ENCODE data around the gene SOCS3.
"Not testable (repeated sequence)": the region's sequence is repeated elsewhere in the genome, so short reads cannot be mapped to it uniquely, and the experiment has no call there.

Gene SOCS3

DNA sequence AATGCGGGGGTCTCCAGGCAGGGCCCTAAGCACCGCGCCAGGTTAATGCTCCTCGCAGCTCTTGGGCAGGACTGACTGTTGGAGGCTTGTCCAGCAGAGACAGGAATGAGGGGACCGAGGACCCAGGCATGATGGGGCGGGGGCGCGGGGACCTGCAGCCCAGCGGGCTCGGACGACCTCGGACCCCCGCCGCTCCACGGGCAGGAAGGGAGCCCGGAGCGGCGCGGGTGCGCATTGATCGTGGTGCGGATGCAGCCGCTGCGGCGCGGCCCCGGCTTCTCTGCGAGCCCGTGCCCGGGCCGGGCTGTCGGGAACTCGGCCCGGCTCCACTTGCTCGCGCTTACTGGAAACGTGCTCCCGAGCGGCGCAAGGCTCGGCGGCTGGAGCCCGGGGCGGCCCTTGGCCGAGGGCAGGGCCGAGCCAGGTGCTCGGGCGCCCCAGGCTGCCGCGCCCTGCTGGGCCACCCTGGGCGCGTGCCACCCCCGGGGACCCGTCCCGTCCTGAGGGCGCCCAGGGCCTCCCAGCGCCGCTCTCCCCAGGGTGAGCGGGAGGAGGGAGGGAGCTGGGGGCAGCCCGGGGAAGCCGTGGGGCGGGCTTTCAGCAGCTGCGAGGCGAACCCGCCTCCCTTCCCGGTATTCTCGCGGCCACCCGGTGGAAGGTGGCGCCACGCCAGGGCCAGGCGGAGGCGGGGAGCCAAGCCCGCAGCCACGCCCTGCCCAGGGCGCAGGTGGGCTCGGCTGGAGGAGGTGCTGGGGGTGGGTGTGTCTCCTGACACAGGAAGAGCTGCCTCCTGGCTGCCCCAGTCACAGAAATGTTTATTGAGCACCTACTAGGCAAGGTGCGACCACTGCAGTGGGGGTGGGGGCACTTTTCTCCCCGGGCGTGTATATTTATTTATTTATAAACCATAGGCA, 45.9 kb downstream of the SOCS3 start:
- peak in 8 of 56 donors; percentile 5 to 55 (median 37) for DNase-seq

GRCh38 chr17:78309659-78310255, 50.1 kb downstream of the SOCS3 start:
- DNase-seq, result not testable (repeated sequence)

DNA sequence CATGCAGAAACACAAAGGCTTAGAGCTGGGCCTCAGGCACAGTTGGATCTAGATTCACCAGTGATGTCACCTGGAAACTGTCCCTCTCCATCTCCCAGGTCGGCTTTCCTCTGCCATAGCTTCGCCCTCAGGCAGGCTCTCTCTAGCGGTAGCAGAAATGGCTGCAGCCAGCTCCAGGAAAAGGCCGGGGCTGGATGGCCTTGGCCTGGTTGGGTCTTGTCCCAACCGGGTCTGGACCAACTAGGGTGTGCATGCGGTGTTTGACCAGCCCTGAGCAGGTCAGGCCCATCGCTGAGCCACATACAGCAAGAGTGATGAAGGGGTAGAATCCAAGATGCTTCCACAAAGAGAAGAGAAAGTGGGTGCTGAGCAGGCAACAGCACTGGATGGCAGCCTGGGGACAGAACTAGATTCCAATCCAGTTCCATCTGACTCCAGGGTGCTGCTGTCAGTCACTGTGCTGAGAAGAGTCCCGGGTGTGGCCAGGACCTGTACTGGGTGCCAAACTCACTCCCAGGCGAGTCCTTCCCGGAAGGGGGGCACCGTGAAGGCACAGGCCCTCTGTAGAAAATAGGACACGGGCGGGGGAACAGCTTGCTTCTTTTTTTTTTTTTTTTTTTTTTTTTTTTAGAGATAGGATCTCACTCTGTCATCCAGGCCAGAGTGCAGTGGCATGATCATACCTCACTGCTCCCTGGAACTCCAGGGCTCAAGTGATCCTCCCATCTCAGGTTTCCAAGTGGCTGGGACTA, 51.8 kb downstream of the SOCS3 start:
- DNase-seq, result no peak

DNA sequence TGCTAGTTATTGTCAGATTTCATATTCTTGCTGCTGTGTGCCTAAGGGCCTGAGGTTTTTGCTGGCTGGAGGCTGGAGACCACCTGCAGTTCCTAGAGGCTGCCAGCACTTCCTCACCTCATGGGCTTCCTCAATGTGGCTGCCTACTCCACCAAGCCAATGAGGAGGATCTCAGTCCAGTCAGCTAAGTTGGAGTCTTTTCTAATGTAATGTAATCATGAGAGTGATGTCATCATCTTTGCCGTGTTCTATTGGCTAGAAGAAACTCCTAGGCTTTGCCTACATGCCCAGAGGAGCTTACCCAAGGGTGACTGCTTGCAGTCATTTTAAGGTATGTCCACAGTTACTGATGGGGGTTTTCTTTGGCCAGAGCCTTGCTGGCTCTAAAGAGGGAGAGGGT, 53.0 kb downstream of the SOCS3 start:
- DNase-seq, result no peak
